GM12892 (cell line): ENCODE results near the gene LYPD8.

Experiments
- POLR2A ChIP-seq: IDR thresholded peaks from 2 replicates; pipeline ENCODE4 v1.6.1; 2011; ENCODE audit warnings: low read depth, low read length, control low read depth
- POLR2AphosphoS5 ChIP-seq: IDR thresholded peaks from 2 replicates; pipeline ENCODE4 v1.6.1; 2011; ENCODE audit warnings: low read depth, low read length, control low read depth
- TAF1 ChIP-seq: IDR thresholded peaks from 2 replicates; pipeline ENCODE4 v1.6.1; 2011; ENCODE audit warnings: low read depth, mild to moderate bottlenecking, control low read depth, low read length, borderline replicate concordance

DNA sequence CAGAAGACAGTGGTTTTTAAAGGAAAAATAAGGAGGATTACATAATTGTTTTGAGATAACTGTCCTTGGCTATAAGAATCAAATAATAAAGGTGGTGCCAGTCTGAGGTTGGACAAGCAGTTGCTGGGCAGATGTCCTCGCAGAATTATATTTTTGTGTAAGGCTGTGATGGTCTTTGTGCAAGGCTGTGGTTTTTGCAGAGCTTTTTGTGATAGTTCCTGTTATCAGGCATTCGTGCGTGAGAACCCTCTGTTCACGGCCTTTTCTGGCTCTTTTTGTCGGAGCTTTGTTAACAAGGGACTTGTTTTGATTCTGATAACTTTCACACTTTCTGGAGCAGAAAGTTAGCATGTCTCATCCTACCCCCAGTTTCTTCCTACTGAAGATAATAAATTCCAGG lies 36.8 kb upstream of the LYPD8 start:
- TF ChIP-seq POLR2AphosphoS5 (no peak), TAF1 (no peak), POLR2A (no peak)
